ENCODE results near the gene CELA3A.
A peak's percentile ranks its signal among the peaks of the same experiment; 100 is the strongest.
"Not testable (repeated sequence)": the region's sequence is repeated elsewhere in the genome, so short reads cannot be mapped to it uniquely, and the experiment has no call there.

Gene CELA3A

DNA sequence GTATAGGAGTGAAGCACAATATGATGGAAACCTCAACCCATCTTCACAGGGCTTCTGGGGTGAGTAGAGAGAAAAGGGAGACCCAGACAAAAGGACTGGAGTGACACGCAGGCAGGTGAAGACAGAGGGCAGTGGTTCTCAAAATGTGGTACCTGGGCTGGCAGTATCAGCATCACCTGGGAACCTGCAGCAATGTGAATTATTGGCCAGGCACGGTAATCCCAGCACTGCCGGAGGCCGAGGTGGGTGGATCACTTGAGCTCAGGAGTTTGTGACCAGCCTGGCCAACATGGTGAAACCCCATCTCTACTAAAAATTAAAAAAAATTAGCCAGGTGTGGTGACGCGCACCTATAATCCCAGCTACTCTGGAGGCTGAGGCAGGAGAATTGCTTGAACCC is 19.3 kb upstream of the CELA3A start:
- not testable (repeated sequence) for DNase-seq

DNA sequence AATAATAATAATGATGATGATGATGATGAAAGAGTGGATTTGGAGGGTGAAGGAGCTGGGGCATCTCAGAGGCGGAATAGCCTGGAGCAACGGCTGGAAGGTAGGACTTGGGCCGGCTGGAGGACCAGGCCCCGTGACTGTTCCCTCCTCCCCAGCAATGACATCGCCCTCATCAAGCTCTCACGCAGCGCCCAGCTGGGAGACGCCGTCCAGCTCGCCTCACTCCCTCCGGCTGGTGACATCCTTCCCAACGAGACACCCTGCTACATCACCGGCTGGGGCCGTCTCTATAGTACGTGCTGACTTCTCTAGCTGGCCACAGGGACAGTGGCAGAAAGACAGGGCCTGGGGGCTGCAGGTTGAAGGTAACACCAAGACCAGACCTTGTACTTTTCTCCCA is 17.9 kb upstream of the CELA3A start:
- DNase-seq: not testable (repeated sequence)

DNA sequence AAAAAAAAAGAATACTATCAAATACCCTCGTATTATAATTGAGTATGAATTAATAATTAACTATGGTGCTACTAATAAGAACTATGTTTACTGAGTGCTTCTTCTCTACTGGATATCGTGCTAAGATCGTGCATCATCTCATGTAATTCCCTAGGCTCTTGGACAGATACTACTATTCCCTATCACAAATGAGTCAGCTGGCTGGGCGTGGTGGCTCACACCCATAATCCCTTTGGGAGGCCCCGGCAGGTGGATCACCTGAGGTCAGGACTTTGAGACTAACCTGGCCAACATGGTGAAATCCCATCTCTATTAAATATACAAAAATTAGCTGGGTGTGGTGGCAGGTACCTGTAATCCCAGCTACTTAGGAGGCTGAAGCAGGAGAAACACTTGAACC is 15.6 kb upstream of the CELA3A start:
- DNase-seq: not testable (repeated sequence)

DNA sequence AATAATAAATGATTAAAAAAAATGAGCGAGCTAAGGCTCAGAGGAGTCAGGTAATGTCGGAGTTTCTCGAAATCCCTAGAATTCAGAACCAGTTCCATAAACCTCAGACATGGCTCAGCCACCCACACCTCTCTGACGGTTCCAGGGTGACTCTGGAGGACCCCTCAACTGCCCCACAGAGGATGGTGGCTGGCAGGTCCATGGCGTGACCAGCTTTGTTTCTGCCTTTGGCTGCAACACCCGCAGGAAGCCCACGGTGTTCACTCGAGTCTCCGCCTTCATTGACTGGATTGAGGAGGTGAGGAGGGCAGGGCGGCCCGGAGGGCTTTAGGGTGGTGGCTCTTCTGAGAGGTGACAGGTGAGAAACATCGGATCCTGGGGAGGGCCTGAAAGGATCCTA is 15.1 kb upstream of the CELA3A start:
- not testable (repeated sequence) for DNase-seq

DNA sequence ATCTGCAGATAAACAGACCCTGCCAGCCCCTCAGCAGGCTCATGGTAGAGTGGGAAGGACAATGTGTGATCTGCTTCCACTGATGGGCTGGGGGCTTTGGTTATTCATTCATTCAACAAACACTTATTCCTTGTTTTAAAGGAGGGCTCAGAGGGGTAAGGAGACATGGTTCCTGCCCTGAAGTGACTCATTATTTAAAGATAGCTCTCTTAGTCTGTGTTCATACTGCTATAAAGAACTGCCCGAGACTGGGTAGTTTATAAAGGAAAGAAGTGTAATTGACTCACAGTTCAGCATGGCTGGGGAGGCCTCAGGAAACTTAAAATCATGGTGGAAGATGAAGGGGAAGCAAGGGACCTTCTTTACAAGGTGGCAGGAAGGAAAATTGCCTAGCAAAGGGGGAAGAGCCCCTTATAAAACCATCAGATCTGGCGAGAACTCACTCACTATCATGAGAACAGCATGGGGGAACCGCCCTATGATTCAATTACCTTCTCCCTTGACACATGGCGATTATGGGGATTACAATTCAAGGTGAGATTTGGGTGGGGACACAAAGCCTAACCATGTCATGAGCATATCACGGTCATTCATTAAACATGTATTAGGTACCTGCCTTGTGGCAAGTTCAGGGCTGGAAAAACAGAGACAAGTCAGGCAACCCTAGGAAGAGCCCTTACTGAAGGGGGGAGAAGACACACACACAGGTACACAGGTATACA is 11.6 kb upstream of the CELA3A start:
- not testable (repeated sequence) for DNase-seq

DNA sequence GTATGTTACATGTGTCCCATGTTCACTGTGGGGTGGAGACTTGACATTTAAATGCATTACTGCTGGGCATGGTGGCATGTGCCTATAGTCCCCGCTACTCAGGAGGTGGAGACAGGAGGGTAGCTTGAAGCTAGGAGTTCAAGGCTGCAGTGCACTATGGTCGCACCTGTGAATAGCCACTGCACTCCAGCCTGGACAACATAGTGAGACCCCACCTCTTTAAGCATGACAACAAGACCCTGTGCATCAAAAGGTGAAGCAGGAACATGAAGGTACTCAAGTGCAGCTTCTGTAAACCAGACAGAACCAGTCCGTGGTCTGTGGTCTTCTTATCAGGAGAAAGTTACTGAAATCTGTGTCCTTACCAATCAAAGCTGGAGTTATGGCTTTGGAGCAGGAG is 9.3 kb upstream of the CELA3A start:
- not testable (repeated sequence) for DNase-seq

DNA sequence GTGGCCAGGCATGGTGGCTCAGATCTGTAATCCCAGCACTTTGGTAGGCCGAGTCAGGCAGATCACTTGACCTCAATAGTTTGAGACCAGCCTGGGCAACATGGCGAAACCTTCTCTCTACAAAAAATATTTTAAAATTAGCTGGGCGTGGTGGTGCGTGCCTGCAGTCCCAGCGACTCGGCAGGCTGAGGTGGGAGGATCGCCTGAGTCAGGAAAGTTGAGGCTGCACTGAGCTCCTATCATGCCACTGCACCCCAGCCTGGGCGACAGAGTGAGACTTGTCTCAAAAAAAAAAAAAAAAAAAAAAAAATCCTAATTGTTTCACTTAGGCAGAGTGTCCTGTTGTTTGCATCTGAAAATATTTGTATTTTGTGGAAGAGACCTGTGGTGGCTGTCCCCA is 6.7 kb upstream of the CELA3A start:
- not testable (repeated sequence) for DNase-seq

DNA sequence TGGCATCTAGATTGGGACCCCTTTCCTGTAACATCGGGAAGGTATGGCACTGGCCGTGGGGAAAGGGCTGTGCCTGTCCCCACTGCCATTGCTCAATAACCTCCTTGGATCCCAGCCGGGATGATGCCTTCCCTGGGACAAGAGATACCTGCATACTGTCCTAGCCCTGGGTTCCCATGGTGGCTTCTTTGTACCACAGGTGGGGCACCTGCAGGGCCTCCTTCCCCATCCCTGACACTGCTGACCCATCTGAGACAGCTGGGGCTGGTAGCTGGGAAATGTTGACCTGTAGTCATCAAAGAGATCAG is 4.8 kb upstream of the CELA3A start:
- DNase-seq: not testable (repeated sequence)

DNA sequence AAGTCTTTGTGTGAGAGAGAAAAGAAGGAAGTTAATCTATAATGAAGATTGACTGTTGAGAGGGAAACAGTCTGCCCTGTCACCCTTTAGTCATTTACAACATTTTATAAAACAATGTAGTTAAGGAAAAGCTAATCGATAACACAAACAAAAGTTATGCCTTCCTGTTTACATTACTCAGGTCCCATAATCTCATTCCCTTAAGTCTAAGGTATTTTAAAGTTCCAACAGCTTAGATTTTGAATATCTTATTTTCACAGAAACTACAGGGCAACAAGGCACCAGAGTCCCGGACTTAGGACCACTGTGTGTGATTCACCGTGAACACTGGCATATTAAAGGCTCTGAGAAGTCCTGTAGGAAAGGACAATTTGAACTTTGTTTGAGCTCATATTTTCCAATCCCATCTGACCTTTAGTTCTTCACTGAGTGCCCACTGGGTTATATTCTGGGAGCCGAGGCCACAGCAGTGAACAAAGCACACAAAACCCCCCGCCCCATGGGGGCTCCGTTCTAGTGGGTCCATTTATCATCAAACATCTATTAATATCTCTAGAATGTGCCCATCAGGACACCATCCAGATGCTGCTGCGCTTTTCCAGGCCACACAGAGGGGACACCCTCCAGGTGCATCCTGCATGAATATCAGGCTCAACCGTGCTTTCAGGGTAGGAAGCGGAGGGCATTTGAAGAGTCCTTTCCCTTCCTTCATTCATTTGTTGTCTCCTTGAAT is 3.4 kb upstream of the CELA3A start:
- not testable (repeated sequence) for DNase-seq

DNA sequence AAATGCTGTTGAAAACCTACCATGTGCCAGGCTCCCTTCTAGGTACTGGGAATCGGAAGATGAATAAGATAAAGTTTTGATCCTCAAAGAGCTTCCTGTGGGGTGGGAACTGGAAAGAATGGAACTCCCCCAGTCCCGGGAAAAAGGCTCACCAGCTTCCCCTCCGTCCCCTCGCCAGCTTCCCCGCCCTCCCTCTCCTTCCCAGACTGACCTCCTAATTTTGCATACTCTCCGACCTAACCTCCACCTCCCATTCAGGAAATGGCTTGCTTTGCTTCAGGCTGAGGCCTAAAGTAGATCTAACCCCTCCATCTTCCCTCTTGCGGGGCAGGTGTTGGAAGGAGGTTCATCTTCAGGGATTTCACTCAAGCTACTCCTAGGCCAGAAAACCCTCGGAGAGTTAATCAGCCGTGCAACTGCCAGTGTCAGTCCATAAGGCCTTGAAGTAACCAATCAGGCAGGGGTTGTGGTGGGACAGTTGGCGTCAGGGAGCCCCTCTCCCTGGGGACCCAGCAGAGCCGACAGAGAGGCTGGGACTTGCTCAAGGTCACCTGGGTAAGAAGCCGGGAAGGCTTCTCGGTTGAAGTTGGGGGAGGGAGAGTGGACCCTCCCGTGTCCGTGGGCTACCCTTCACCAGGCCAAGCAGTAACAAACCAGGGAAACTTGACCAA is 2.7 kb upstream of the CELA3A start:
- not testable (repeated sequence) for DNase-seq

DNA sequence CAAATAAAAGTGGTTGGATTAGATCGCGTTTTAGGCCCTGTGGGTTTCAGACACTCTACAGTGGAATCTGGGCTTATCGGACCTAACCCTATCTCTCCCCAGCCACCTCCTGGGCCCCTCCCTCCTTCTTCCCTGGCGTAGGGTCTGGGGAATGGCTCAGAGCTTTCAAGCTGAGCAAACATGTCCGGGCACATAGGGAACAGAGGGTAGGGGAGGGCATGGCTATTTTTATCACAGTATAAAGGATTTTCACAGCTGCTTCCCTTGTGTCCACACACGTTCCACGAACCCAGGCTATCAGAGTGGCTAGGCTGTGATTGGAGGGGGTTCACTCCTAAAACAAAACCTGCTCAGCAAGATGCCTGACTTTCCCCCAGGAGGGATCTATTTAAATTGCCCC is 1.8 kb upstream of the CELA3A start:
- not testable (repeated sequence) for DNase-seq

DNA sequence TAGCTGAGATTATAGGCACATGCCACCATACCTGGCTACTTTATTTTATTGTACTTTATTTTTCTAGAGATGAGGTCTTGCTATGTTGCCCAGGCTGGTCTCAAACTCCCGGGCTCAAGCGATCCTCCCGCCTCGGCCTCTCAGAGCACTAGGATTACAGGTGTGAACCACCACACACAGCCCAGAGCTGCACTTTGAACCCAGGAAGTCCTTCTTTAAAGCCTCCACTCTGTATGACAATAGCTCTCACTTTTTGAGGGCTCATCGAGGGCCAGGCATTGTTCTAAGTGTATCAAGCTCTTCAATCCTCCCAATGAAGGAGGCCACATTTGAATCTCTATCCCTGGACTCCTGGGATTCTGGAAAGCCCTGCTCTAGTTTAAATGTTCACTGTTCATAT is 1.0 kb downstream of the CELA3A start:
- not testable (repeated sequence) for DNase-seq

DNA sequence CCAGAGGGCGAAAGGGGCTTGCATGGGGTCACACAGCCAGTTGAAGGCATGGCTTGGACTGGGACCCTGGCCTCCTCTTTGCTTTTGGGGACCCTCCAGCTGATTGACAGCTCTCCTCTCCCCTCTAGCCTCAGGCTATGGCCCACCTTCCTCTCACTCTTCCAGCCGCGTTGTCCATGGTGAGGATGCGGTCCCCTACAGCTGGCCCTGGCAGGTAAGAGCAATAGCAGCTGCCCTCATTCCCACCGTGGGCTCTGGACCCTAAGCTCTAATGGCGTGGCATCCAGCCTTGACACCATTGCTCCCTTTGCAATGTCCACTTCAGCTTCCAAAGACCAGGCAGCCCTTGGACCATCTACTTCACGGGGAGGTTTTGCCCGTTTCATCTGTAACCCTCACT is 1.4 kb downstream of the CELA3A start:
- not testable (repeated sequence) for DNase-seq

DNA sequence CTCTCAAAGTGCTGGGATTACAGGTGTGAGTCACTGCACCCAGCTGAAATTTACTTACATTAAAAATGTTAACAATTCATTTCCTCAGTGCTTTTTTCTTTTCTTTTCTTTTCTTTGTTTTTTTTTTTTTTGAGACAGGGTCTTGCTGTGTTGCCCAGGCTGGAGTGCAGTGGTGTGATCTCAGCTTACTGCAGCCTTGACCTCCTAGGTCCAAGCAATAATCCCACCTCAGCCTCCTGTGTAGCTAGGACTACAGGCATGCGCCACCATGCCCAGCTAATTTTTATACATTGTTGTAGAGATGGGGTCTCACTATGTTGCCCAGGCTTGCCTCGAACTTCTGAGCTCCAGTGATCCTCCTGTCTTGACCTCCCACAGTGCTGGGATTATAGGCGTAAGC is 2.5 kb downstream of the CELA3A start:
- DNase-seq: not testable (repeated sequence)

DNA sequence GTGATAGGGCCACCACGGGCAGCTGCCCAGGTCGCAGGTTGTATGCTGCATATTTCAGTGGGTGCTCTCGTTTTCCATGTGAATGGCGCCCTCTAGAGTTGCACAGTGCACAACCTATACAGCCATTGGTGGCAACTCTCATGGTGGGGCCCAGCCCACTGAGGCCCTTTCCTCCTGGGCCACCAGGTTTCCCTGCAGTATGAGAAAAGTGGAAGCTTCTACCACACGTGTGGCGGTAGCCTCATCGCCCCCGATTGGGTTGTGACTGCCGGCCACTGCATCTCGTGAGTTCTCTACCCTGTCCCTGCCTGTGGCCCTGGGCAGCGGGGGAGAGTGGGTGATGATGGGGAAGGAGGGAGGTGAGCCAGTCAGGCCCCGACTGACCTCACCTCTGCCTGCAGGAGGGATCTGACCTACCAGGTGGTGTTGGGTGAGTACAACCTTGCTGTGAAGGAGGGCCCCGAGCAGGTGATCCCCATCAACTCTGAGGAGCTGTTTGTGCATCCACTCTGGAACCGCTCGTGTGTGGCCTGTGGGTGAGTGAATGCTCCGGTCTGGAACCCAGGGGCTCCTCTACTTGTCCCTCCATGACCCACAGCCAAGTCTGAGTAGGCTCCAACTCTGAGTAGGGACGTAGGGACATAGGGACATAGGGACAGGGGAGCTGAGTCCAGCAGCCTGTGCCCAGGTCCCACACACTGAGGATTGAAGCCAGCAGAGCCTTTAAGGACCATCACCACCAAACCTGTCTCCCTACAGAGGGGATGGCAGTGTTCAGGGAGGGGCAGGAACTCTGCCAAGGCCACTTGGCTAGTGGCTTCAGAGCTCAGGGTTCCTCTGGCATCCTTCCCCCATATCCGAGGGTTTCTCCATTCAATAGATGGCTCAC is 4.0 kb downstream of the CELA3A start:
- DNase-seq: not testable (repeated sequence)

DNA sequence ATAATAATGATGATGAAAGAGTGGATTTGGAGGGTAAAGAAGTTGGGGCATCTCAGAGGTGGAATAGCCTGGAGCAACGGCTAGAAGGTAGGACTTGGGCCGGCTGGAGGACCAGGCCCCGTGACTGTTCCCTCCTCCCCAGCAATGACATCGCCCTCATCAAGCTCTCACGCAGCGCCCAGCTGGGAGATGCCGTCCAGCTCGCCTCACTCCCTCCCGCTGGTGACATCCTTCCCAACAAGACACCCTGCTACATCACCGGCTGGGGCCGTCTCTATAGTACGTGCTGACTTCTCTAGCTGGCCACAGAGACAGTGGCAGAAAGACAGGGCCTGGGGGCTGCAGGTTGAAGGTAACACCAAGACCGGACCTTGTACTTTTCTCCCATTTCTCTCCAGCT is 5.3 kb downstream of the CELA3A start:
- not testable (repeated sequence) for DNase-seq

DNA sequence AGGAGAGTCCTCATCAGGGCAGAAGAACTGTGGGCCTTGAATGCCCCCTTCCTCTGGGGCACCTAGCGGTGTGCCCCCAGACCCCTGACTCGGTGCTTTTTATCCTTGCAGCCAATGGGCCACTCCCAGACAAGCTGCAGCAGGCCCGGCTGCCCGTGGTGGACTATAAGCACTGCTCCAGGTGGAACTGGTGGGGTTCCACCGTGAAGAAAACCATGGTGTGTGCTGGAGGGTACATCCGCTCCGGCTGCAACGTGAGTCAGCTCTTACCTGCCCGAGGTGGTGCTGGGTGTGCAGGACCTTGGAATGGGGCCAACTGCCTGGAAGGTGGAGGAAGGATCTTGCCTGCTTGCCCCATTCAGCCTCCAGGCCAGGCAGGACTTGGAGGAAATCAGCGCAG is 5.8 kb downstream of the CELA3A start:
- DNase-seq: not testable (repeated sequence)

DNA sequence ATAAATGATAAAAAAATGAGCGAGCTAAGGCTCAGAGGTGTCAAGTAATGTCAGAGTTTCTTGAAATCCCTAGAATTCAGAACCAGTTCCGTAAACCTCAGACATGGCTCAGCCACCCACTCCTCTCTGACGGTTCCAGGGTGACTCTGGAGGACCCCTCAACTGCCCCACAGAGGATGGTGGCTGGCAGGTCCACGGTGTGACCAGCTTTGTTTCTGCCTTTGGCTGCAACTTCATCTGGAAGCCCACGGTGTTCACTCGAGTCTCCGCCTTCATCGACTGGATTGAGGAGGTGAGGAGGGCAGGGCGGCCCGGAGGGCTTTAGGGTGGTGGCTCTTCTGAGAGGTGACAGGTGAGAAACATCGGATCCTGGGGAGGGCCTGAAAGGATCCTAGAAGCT is 8.1 kb downstream of the CELA3A start:
- DNase-seq: not testable (repeated sequence)

DNA sequence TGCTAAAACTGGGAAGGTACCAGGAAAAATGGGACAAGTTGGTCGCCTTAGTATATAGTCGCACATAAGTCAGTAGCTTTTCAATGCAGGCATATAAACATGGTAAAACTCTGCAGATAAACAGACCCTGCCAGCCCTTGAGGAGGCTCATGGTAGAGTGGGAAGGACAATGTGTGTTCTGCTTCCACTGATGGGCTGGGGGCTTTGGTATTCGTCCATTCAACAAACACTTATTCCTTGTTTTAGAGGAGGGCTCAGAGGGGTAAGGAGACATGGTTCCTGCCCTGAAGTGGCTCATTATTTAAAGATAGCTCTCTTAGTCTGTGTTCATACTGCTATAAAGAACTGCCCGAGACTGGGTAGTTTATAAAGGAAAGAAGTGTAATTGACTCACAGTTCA is 11.3 kb downstream of the CELA3A start:
- DNase-seq: not testable (repeated sequence)

DNA sequence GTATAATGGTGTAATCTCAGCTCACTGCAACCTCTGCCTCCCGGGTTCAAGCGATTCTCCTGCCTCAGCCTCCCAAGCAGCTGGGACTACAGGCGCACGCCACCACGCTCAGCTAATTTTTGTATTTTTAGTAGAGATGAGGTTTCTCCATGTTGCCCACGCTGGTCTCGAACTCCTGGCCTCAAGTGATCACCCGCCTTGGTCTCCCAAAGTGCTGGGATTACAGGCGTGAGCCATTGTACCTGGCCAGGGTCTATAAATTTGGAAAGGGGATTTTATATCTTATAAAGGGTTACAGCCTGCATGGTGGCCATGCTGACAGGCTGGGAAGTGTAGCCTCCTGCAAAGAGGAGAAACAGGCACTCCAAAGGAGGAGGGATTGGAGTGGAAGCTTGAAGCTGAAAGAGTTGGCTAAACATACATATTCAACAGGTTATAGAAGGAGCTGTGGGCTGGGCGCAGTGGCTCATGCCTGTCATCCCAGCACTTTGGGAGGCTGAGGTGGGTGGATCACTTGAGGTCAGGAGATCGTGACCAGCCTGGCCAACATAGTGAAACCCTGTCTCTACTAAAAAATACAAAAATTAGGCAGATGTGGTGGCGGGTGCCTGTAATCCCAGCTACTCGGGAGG is 13.2 kb downstream of the CELA3A start:
- DNase-seq: not testable (repeated sequence)

DNA sequence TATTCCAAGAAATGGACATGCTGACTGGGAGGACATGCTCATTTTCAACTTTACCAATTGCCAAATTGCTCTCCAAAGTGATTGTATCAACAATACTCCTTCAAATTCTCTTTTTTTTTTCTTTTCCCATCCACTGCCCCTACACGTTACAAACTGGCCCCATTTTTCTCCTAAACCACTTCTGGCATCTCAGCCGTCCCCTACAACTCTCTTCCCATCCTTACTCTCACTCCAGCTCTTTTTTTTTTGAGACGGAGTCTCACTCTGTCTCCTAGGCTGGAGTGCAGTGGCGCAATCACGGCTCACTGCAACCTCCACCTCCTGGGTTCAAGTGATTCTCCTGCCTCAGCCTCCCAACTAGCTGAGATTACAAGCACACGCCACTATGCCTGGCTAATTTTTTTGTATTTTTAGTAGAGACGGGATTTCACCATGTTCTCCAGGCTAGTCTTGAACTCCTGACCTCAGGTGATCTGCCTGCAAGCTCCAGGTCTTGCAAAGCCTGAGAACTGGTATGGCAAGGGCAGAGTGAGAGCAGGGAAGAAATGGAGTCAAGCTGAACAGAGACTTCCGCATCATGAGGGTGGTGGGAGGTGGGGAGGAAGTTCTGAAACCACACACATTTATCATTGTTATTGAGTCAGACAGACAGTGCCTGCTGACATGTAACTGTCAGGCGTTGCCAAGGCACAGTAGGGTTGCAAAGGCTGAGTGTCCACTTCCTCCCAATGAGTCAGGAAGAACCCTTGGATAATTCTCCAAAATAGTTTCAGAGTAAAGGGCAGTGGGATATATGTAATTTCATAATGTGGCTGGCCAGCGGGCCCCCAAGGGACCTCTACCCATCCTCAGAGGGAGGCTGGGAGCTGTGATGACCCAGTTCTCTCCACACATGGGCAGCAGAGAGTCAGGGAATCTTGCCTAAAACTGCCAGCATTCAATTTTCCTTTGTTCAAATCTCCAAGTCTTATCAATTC is 17.4 kb downstream of the CELA3A start:
- DNase-seq: peak; percentile 15
